SK-N-SH (cell line): ENCODE results near the gene CNTNAP5. TPM values are rescaled to one million over a fixed set of nuclear protein-coding genes. Genes with fewer than 3 reads are reported as not detected.

ENCODE experiments used
- CTCF ChIA-PET: fragments of 300-600, 350-600 bp; formaldehyde crosslinking; extraction: SDS; loops from one replicate; lab custom pipeline; 2021; lab: Yijun Ruan, JAX
- POLR2A ChIA-PET: fragments of 350-600 bp; sonication (Branson Sonifier 250); formaldehyde crosslinking; extraction: SDS; loops from one replicate; lab custom pipeline; 2020; ENCODE audit warnings: antibody characterized with exemption, inconsistent platforms; lab: Yijun Ruan, JAX
- DNase-seq: peaks from one replicate; pipeline ENCODE4 v3.0.0; 2012
- H2AFZ ChIP-seq: fragments of 200-600 bp; sonication (generic); 2 replicates; pipeline ENCODE4 v1.8.1; 2016; ENCODE audit warnings: antibody characterized with exemption, mild to moderate bottlenecking, low read depth
- H3F3A ChIP-seq: fragments of 200-600 bp; sonication (generic); replicated peaks from 2 replicates; pipeline ENCODE3; 2016; ENCODE audit warnings: antibody characterized with exemption, mild to moderate bottlenecking; ENCODE audit not compliant: insufficient read depth
- H3K27ac ChIP-seq, 2 experiments: fragments of 200-500 bp in 1 of 2; fragments of 200-600 bp in 1 of 2; sonication (Bioruptor generic) in 1 of 2; sonication (generic), shearing (Covaris generic) in 1 of 2; 2 replicates each; pipeline versions ENCODE4 v1.5.1 to v1.6.1; 2014 to 2016; ENCODE audit warnings: low read depth in 2 of 2, inconsistent platforms in 1 of 2, low read length in 1 of 2, mild to moderate bottlenecking in 1 of 2, mixed read lengths in 1 of 2
- H3K27me3 ChIP-seq: fragments of 200-600 bp; sonication (generic), shearing (Covaris generic); 2 replicates; pipeline ENCODE4 v1.6.1; 2016; ENCODE audit warnings: mixed run types; ENCODE audit not compliant: insufficient read depth
- H3K36me3 ChIP-seq, 2 experiments: fragments of 200-500 bp in 1 of 2; fragments of 200-600 bp in 1 of 2; sonication (Bioruptor generic) in 1 of 2; sonication (generic) in 1 of 2; replicated peaks in 1 of 2; 2 replicates each; pipeline versions ENCODE3 to v1.5.1; 2014 to 2016; ENCODE audit warnings: low read length in 1 of 2, mild to moderate bottlenecking in 1 of 2; ENCODE audit not compliant: insufficient read depth in 2 of 2, control insufficient read depth in 1 of 2
- H3K4me1 ChIP-seq, 2 experiments: fragments of 200-500 bp in 1 of 2; fragments of 200-600 bp in 1 of 2; sonication (Bioruptor generic) in 1 of 2; sonication (generic), shearing (Covaris generic) in 1 of 2; 2 replicates each; pipeline versions ENCODE4 v1.5.1 to v1.6.1; 2014 to 2016; ENCODE audit warnings: low read depth in 1 of 2, low read length in 1 of 2, mixed run types in 1 of 2; ENCODE audit not compliant: insufficient read depth in 2 of 2, control insufficient read depth in 1 of 2
- H3K4me2 ChIP-seq: fragments of 200-600 bp; sonication (generic), shearing (Covaris generic); 2 replicates; pipeline ENCODE4 v1.6.1; 2017; ENCODE audit warnings: mixed run types
- H3K4me3 ChIP-seq, 2 experiments: fragments of 200-500 bp in 1 of 2; fragments of 200-600 bp in 1 of 2; sonication (Bioruptor generic) in 1 of 2; sonication (generic), shearing (Covaris generic) in 1 of 2; 2 replicates each; pipeline versions ENCODE4 v1.5.1 to v1.8.1; 2014 to 2016; ENCODE audit warnings: low read depth in 2 of 2, inconsistent platforms in 1 of 2, low read length in 1 of 2, mild to moderate bottlenecking in 1 of 2, mixed read lengths in 1 of 2, moderate library complexity in 1 of 2
- H3K79me2 ChIP-seq: fragments of 200-600 bp; sonication (generic); 2 replicates; pipeline ENCODE4 v1.8.1; 2017; ENCODE audit warnings: mild to moderate bottlenecking; ENCODE audit not compliant: insufficient read depth
- H3K9ac ChIP-seq: fragments of 200-600 bp; sonication (generic); 2 replicates; pipeline ENCODE4 v1.6.1; 2017; ENCODE audit warnings: mixed run types
- H3K9me2 ChIP-seq: fragments of 200-600 bp; sonication (generic); 2 replicates; pipeline ENCODE4 v1.6.1; 2017; ENCODE audit warnings: mixed run types
- H3K9me3 ChIP-seq: fragments of 200-600 bp; sonication (generic); 2 replicates; pipeline ENCODE4 v1.6.1; 2017; ENCODE audit warnings: mixed run types, mild to moderate bottlenecking, moderate library complexity
- H4K20me1 ChIP-seq: fragments of 200-600 bp; sonication (generic); 2 replicates; pipeline ENCODE4 v1.6.1; 2017; ENCODE audit warnings: mild to moderate bottlenecking, mixed run types; ENCODE audit not compliant: insufficient read depth
- CHD2 ChIP-seq: fragments of 150-350 bp; IDR thresholded peaks from 2 replicates; pipeline ENCODE4 v1.6.1; 2018; ENCODE audit warnings: low read length; ENCODE audit not compliant: partially characterized antibody
- ELF1 ChIP-seq: IDR thresholded peaks from 2 replicates; pipeline ENCODE4 v1.4.0; 2012
- FOSL2 ChIP-seq: IDR thresholded peaks from 2 replicates; pipeline ENCODE4 v1.4.0; 2012; ENCODE audit warnings: low read depth, mild to moderate bottlenecking, moderate library complexity, borderline replicate concordance
- FOXM1 ChIP-seq: IDR thresholded peaks from 2 replicates; pipeline ENCODE4 v1.4.0; 2012; ENCODE audit warnings: low read depth, mild to moderate bottlenecking
- GABPA ChIP-seq: IDR thresholded peaks from 2 replicates; pipeline ENCODE4 v1.4.0; 2012; ENCODE audit warnings: low read depth, mild to moderate bottlenecking
- GATA2 ChIP-seq: sonication (generic); formaldehyde crosslinking; IDR thresholded peaks from 2 replicates; pipeline ENCODE4 v1.5.0; 2020; ENCODE audit warnings: mild to moderate bottlenecking, missing genetic modification reagents
- JUND ChIP-seq: IDR thresholded peaks from 2 replicates; pipeline ENCODE4 v1.4.0; 2012
- MEF2A ChIP-seq: IDR thresholded peaks from 2 replicates; pipeline ENCODE4 v1.4.0; 2012; ENCODE audit warnings: low read depth, borderline replicate concordance
- MXI1 ChIP-seq: IDR thresholded peaks from 2 replicates; pipeline ENCODE4 v1.6.1; 2012; ENCODE audit warnings: mild to moderate bottlenecking, low read depth, low read length, improper control_type of control experiment
- PBX3 ChIP-seq: IDR thresholded peaks from 2 replicates; pipeline ENCODE4; 2012
- RAD21 ChIP-seq: IDR thresholded peaks from 2 replicates; pipeline ENCODE4 v1.6.1; 2012; ENCODE audit warnings: mild to moderate bottlenecking, low read length
- RCOR1 ChIP-seq: fragments of 150-350 bp; IDR thresholded peaks from 2 replicates; pipeline ENCODE4 v1.6.1; 2017; ENCODE audit warnings: antibody characterized with exemption, low read length
- RXRA ChIP-seq: IDR thresholded peaks from 2 replicates; pipeline ENCODE4 v1.4.0; 2012; ENCODE audit warnings: low read depth, mild to moderate bottlenecking, borderline replicate concordance
- TCF12 ChIP-seq: IDR thresholded peaks from 2 replicates; pipeline ENCODE4 v1.4.0; 2012
- YY1 ChIP-seq: IDR thresholded peaks from 2 replicates; pipeline ENCODE4 v1.4.0; 2012; ENCODE audit warnings: low read depth, mild to moderate bottlenecking
- ZBTB33 ChIP-seq: IDR thresholded peaks from 2 replicates; pipeline ENCODE4 v1.4.0; 2012; ENCODE audit warnings: low read depth, borderline replicate concordance
- WGBS: methylation state at CpG from one replicate; pipeline ENCODE4 v1.1.6; 2017; ENCODE audit warnings: low lambda C conversion rate; 5-methylcytosine and 5-hydroxymethylcytosine counted together
- polyA plus RNA-seq, 3 experiments: library from polyadenylated mRNA; depleted of rRNA; stranded (reverse); fragments of >200 nt; gene quantifications; 2 replicates each; pipeline ENCODE4 v1.2.3, GENCODE V29; 2012
- TF ChIP-seq, protein P1 (sequence below): fragments of 150-350 bp; IDR thresholded peaks from 2 replicates; pipeline ENCODE4 v1.6.1; 2017; ENCODE audit warnings: antibody characterized with exemption, low read length, low read depth, borderline replicate concordance
- TF ChIP-seq, protein P2 (sequence below): fragments of 200-600 bp; sonication (generic); IDR thresholded peaks from 2 replicates; pipeline ENCODE4 v1.6.1; 2017; ENCODE audit warnings: antibody characterized with exemption, mild to moderate bottlenecking, moderate library complexity
- TF ChIP-seq, protein P3 (sequence below): IDR thresholded peaks from 2 replicates; pipeline ENCODE4 v1.6.1; 2012; ENCODE audit warnings: mild to moderate bottlenecking, low read depth, low read length, moderate library complexity

Gene CNTNAP5
- polyA plus RNA-seq, 1 of the 3 experiments (the other 2 are of a cell fraction) = 0.08 TPM

DNA sequence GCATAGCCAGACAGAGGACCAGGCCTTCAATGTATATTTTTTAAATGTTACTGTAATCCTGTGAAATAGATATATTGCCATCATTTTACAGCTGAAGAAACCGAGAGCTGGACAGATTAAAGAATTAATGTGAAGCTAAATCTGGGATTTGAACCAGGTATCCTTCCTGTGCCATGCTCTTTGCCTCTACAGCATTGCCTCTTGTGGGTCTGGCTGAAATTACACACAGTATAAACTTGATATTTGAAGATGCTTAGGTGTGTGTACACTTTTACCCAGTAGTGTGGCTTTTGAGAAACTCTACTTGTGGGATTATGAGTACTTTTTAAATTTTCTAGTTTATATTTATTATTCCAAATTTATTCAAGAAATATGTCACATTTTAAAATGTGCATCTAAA lies 264.5 kb downstream of the CNTNAP5 start:
- no peak for DNase-seq
- Histone ChIP-seq H3K79me2 (no peaks in the 10 kb centered on the region), H3K4me2 (no peak overlapping the region), H3K27ac (no peak overlapping the region), H4K20me1 (no peaks in the 10 kb centered on the region), H3F3A (no peaks in the 10 kb centered on the region), H3K9me3 (no peaks in the 10 kb centered on the region), H3K4me3 (no peak overlapping the region), H3K27me3 (no peaks in the 10 kb centered on the region), H3K9ac (no peak overlapping the region), H3K9me2 (0 out of 2 replicates have a peak, but pooled peaks cover 4% of the 10 kb centered on the region), H3K4me1 (no peaks in the 10 kb centered on the region; a peak in 1 of 4 replicates), H2AFZ (no peak overlapping the region), H3K36me3 (no peaks in the 10 kb centered on the region)
- POLR2A ChIA-PET = no interaction called here
- TF ChIP-seq ZBTB33 (no peak), MEF2A (no peak), FOXM1 (no peak), ELF1 (no peak), TCF12 (no peak), RAD21 (no peak), JUND (no peak), RCOR1 (no peak), PBX3 (no peak)
- TF ChIP-seq, protein P1, sequence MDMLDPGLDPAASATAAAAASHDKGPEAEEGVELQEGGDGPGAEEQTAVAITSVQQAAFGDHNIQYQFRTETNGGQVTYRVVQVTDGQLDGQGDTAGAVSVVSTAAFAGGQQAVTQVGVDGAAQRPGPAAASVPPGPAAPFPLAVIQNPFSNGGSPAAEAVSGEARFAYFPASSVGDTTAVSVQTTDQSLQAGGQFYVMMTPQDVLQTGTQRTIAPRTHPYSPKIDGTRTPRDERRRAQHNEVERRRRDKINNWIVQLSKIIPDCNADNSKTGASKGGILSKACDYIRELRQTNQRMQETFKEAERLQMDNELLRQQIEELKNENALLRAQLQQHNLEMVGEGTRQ = no peak
- TF ChIP-seq, protein P2, sequence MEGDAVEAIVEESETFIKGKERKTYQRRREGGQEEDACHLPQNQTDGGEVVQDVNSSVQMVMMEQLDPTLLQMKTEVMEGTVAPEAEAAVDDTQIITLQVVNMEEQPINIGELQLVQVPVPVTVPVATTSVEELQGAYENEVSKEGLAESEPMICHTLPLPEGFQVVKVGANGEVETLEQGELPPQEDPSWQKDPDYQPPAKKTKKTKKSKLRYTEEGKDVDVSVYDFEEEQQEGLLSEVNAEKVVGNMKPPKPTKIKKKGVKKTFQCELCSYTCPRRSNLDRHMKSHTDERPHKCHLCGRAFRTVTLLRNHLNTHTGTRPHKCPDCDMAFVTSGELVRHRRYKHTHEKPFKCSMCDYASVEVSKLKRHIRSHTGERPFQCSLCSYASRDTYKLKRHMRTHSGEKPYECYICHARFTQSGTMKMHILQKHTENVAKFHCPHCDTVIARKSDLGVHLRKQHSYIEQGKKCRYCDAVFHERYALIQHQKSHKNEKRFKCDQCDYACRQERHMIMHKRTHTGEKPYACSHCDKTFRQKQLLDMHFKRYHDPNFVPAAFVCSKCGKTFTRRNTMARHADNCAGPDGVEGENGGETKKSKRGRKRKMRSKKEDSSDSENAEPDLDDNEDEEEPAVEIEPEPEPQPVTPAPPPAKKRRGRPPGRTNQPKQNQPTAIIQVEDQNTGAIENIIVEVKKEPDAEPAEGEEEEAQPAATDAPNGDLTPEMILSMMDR = no peak
- 5% methylated on average over 1 of the region's 1 CpG for WGBS
- CTCF ChIA-PET = interaction anchor here (1.0 kb wide), 1 partner anchor 12 kb away, joined by 3 read pairs; no protein-coding TSS in a partner anchor

- Histone ChIP-seq H3K4me2 (no peak overlapping the region), H3K27ac (no peak overlapping the region), H3K4me1 (peaks cover 0 to 5% of the 10 kb centered on the region in 2 experiments; a peak in 2 of 4 replicates), H3K27me3 (no peaks in the 10 kb centered on the region), H3K9ac (no peak overlapping the region), H3K79me2 (no peaks in the 10 kb centered on the region), H3K4me3 (no peak overlapping the region), H2AFZ (no peak overlapping the region), H4K20me1 (no peaks in the 10 kb centered on the region), H3K9me2 (no peaks in the 10 kb centered on the region), H3F3A (no peaks in the 10 kb centered on the region), H3K36me3 (no peaks in the 10 kb centered on the region), H3K9me3 (no peaks in the 10 kb centered on the region)
- DNase-seq = no peak
- ChIA-PET CTCF (no interaction called here), POLR2A (no interaction called here)
- 11% methylated on average over 2 of the region's 2 CpGs for WGBS
- TF ChIP-seq RXRA = no peak
- no peak for TF ChIP-seq GATA2 (CRISPR knock-in tag)
- no peak for TF ChIP-seq FOSL2
- no peak for TF ChIP-seq GABPA
- no peak for TF ChIP-seq FOXM1
- no peak for TF ChIP-seq MXI1
- TF ChIP-seq RAD21 = no peak
- TF ChIP-seq, protein P3, sequence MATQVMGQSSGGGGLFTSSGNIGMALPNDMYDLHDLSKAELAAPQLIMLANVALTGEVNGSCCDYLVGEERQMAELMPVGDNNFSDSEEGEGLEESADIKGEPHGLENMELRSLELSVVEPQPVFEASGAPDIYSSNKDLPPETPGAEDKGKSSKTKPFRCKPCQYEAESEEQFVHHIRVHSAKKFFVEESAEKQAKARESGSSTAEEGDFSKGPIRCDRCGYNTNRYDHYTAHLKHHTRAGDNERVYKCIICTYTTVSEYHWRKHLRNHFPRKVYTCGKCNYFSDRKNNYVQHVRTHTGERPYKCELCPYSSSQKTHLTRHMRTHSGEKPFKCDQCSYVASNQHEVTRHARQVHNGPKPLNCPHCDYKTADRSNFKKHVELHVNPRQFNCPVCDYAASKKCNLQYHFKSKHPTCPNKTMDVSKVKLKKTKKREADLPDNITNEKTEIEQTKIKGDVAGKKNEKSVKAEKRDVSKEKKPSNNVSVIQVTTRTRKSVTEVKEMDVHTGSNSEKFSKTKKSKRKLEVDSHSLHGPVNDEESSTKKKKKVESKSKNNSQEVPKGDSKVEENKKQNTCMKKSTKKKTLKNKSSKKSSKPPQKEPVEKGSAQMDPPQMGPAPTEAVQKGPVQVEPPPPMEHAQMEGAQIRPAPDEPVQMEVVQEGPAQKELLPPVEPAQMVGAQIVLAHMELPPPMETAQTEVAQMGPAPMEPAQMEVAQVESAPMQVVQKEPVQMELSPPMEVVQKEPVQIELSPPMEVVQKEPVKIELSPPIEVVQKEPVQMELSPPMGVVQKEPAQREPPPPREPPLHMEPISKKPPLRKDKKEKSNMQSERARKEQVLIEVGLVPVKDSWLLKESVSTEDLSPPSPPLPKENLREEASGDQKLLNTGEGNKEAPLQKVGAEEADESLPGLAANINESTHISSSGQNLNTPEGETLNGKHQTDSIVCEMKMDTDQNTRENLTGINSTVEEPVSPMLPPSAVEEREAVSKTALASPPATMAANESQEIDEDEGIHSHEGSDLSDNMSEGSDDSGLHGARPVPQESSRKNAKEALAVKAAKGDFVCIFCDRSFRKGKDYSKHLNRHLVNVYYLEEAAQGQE = no peak
- TF ChIP-seq MEF2A = no peak
- no peak for TF ChIP-seq YY1
- no peak for TF ChIP-seq CHD2
Measured at GRCh38 chr2:124296470-124296869, 271.4 kb downstream of the CNTNAP5 start.
